Epithelial cell of proximal tubule (primary cell): ENCODE results near the gene NOL3. TPM values are rescaled to one million over a fixed set of nuclear protein-coding genes. Genes with fewer than 3 reads are reported as not detected.

Experiments used
- DNase-seq: peaks from one replicate; pipeline ENCODE4 v3.0.0-alpha.2; 2011; ENCODE audit warnings: low read depth
- H3K4me3 ChIP-seq: 2 replicates; pipeline ENCODE4 v1.5.1; 2011; ENCODE audit warnings: low read depth, mild to moderate bottlenecking, low read length
- CTCF ChIP-seq: conservative IDR thresholded peaks from 2 replicates; pipeline ENCODE4 v1.5.1; 2012; ENCODE audit warnings: low read depth, mild to moderate bottlenecking, low read length
- total RNA-seq: library from RNA; depleted of rRNA; stranded (reverse); fragments of >200 nt; gene quantifications from 2 replicates; pipeline ENCODE4 v1.2.3, GENCODE V29; 2015

The NOL3 gene
- total RNA-seq, 1 donor from 2014 or later: 39.4 TPM

- DNase-seq: no peak
- TF ChIP-seq CTCF: no peak
- no peak overlapping the region for H3K4me3 ChIP-seq
Observed at GRCh38 chr16:67190448-67191399, 20.4 kb downstream of the NOL3 start.

- H3K4me3 ChIP-seq: peak overlapping the region; percentile 38
- TF ChIP-seq CTCF: no peak
- no peak for DNase-seq
Observed at GRCh38 chr16:67191411-67191994, 21.2 kb downstream of the NOL3 start.

- no peak for TF ChIP-seq CTCF
- H3K4me3 ChIP-seq: peak within 1 kb of the TSS; percentile 69
- no peak for DNase-seq
Observed at GRCh38 chr16:67191995-67192681, 21.8 kb downstream of the NOL3 start, which contains the start of gene E2F4. E2F4 (plus strand) TSS chr16:67192155; CDS start chr16:67192228, 73 bp downstream.

- TF ChIP-seq CTCF: no peak
Observed at GRCh38 chr16:67192781-67193361, 22.5 kb downstream of the NOL3 start.

GRCh38 chr16:67193536-67193935 is 23.2 kb downstream of the NOL3 start:
- H3K4me3 ChIP-seq: peak overlapping the region; percentile 69

More at GRCh38 chr16:67192781-67193361, 22.5 kb downstream of the NOL3 start:
- no peak for DNase-seq
- peak overlapping the region; percentile 69 for H3K4me3 ChIP-seq

GRCh38 chr16:67194260-67194659 is 23.9 kb downstream of the NOL3 start:
- no peak for TF ChIP-seq CTCF
- no peak for DNase-seq
- no peak overlapping the region for H3K4me3 ChIP-seq

More at GRCh38 chr16:67193536-67193935, 23.2 kb downstream of the NOL3 start:
- no peak for TF ChIP-seq CTCF
- no peak for DNase-seq
